Eye (tissue), 1 donor: ENCODE measurements around the gene CRACDL.
"Not testable (repeated sequence)": the region's sequence is repeated elsewhere in the genome, so short reads cannot be mapped to it uniquely, and the experiment has no call there.

Source experiments
- DNase-seq: peaks from one replicate; pipeline ENCODE4 v3.0.0-alpha.2; 2015

The CRACDL gene

DNA sequence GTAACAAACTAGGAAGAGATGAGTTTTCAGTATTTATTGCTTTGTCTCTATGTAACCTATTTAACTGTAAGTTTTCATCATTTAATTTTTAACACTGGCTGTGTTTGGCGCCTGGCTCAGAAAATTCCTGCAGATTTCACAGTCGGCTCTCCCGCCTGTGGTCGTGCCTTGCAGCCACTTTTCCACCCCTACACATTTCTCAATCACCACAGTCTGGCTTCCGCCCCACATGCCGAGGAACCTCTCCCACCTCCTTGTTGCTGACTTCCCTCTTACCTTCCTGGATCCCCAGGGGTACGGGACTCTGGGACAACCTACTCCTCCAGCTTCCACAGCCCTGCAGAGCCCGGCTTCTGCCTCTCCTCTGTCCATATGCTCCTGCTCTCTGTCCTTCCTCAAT is 163.5 kb downstream of the CRACDL start:
- no peak for DNase-seq

DNA sequence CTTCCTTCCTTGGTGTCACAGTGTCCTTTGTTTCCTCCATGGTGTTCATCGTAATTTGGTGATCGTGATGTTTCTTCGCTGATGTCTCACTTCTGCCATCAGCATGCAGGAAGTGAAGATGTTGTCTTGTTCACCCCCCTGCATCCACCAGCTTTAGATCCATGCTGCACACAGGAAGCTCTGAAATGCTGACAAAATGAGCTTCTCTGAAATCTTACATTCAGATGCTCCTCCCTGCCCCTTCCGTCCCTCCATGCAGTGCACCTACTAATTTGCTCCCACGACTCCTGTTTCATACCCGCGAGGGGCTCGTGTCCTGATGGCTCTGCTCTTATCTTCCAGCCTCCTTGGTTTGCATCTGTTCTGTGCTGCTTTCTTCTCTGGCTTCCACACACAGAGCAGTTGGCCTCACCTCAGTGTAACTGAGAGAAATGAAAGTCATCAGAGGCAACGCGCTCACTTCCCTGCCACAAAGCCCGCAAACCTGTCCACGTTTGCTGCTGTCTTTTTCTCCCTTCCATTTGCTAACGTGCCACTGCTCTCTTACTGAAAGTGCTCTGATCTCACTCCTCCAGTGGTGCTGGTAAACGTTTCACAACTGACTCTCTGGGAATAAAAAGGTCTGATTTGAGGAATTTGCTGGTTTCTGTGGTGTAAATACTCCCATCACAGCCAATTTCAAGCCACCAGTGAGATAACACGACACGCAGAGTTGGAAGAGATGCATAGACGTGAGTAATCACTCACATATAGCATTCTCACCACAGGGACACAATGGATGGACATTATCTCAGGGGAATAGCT is 164.1 kb downstream of the CRACDL start:
- no peak for DNase-seq

GRCh38 chr2:98771264-98771663 is 164.8 kb downstream of the CRACDL start:
- no peak for DNase-seq

DNA sequence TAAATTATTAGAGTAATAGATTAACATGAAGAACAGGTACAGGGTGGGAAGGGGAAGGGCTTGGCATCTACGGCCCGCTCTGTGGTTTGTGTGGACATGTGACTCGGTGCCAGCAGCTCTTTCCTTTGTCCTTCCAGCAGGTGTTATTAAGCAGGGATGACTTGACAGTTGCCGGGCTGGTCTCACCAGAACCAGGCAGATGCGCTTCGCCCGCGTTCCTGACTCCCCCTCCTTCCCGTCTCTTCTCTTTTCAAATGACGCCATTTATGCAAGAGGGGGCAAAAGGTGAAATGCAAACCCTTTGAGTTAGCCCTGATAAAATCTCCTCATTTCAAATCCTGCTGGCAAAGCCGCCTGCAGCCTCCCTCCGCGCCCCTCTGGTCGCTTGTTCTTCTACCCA is 166.2 kb downstream of the CRACDL start:
- DNase-seq: peak; percentile 31

GRCh38 chr2:98769114-98769476 is 166.9 kb downstream of the CRACDL start:
- DNase-seq: no peak

GRCh38 chr2:98768384-98769113 is 167.5 kb downstream of the CRACDL start:
- DNase-seq: no peak

GRCh38 chr2:98764499-98764898 is 171.5 kb downstream of the CRACDL start:
- DNase-seq: no peak

DNA sequence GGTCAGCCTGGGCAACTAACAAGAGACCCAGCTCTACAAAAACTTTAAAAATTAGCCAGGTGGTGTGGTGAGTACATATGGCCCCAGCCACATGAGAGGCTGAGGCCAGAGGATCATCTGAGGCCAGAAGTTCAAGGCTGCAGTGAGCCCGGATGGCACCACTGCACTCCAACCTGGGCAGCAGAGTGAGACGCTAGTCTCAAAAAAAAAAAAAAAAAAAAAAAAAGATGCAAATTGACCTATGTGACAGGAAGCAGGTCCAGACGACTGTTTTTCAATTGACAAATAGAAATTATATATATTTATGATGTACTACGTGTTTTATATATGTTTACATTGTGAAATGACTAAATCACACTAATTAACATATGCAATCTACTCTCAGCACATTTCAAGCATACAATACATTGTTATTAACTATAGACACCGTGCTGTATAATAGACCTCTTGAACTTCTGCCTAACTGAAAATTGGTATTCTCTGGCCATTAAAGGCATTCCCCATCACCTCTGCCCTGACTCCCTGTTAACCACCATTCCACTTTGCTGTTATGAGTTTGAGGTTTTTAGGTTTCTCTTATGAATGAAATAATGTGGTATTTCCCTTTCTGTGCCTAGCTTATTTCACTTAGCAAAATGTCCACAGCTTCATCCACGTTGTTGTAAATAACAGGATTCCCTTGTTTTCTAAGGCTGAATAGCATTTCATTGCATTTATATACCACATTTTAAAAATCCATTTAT is 172.6 kb downstream of the CRACDL start:
- no peak for DNase-seq

DNA sequence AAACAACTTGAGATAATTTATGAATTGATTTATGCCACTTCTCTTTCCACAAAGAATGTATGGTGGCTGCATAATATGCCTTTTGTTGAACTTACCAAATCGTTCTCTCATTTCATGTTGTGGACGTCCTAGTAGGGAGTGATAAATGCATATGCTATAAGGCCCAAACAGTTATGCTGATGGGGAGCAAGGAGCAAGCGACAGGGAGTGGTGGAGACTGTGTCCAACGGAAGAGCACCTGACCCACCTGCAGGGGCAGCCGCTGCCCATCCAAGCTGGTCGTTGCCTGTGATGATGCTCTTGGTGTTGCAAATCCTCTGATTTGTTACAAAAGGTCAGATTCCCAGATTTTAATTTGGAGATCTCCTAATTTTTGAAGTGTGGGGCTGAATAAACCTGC is 174.1 kb downstream of the CRACDL start:
- no peak for DNase-seq

DNA sequence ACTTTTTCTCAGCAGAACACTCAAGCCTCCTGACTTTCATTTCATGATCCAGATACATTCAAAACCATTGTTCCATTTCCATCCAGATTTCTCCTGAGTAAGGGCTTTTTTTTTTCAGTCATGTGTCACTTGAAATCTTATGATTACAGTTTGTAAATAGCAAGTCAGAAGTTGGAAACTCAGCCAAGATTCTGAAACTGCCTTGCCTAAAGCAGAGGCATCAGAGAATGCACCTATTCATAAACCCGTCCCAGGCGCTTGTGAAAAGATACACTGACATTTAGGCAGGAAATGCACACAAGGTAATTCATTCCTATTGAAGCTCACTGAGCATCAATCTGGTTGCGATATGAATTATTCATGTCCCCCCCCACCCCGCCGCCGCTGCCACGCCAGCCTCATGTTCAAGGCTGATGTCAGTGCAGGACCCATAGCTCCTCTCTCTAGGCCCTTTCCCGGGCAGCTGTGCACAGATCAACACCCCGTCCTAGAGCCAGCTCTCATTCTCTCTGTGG is 174.7 kb downstream of the CRACDL start:
- peak; percentile 18 for DNase-seq

DNA sequence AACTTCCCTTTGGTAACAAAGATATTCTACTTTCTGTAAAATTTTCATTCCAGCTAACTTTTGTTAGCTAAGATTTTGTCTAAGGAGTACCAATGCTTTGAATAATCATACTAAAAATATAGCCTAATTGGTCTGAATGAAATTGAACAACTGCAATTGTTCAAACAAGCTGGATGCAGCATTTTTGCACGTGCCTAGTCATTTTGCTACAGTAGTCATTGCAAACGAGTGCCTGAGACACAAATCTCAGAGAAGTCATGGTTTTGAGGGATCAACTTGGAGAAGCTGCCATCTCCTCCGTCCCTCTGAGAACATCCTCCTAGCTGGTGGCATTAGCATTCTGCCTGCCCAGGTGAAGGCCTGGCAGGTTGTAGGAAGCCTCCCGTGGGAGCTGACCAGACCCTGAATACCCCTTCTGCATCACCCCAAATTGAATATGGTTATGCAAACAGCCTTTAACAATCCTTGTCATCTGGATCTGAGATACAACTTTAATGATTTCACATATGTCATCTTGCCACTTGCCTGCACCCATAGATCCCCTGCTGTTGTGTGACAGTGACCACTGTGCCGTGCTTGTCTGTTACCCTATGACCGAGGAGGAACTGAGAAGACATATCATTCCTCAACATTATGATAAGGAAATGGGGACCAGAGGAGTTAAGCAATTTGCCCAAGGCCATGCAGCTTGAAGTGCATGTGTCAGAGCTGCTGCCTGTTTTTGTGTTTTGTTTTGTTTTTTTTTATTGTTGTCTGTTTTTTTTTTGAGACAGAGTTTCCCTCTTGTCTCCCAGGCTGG is 176.0 kb downstream of the CRACDL start:
- no peak for DNase-seq

GRCh38 chr2:98759338-98759737 is 176.7 kb downstream of the CRACDL start:
- no peak for DNase-seq

DNA sequence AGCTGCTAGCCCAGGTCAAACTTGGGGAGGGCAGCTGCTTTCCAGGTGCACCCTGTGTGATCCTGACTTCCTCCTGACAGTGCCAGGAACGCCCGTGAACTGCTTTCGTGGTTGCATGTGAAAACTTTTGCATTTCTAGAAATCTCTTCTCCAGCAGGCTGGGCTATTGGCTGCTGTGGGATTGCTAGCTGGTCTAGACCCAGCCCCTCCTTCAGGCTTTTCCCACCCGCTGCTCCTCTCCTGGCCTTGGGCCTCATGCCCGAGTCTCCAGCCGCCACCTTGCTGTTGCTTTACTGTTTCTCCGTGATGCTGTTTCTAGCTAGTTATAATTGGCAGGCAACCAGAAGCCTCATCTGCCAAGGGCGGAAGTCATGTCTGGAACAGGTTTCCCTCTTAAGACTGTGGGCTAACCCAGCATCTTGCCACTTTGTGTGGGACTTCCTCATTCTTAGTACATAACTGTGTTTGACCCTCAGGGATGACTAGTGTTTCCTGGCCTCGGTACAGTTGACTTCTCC is 178.1 kb downstream of the CRACDL start:
- DNase-seq: no peak

- DNase-seq: no peak
These were observed 182.2 kb downstream of the CRACDL start for GRCh38 chr2:98753801-98754200.

- DNase-seq: not testable (repeated sequence)
These were observed 183.3 kb downstream of the CRACDL start for GRCh38 chr2:98752711-98753110.

- no peak for DNase-seq
These were observed 184.3 kb downstream of the CRACDL start for GRCh38 chr2:98751748-98752147.

DNA sequence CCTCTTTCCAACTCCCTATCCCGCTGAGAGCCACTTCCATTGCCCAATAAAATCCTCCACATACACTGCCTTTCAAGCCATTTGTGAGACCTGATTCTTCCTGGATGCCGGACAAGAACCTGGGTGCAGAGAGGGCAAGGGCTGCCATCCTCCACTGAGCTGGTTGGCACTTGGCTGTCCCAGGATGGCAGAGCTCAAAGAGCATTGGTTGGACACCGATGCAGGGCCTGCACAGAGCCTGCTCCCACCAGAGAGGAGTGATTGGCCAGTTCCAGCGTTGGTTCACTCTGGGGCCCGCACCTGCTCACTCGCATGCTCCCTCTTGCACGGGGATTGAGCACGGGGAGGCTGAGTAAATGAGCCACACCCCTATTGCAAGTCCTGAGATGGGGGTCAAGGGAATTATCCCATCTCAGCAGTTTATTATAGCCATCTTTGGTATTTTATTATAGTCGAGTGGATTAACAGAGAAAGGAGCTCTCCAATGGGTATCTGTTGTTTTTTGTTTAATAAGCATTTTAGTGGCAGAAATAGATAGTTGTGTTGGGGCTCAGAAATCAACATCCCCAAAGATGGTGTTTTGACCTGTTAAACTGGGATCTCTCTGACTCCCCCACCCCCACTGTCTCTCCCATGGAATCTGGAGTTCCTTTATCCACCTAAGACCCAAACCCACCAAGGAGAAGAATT is 185.3 kb downstream of the CRACDL start:
- no peak for DNase-seq

- DNase-seq: peak; percentile 58
These were observed 187.0 kb downstream of the CRACDL start for GRCh38 chr2:98749066-98749450.

DNA sequence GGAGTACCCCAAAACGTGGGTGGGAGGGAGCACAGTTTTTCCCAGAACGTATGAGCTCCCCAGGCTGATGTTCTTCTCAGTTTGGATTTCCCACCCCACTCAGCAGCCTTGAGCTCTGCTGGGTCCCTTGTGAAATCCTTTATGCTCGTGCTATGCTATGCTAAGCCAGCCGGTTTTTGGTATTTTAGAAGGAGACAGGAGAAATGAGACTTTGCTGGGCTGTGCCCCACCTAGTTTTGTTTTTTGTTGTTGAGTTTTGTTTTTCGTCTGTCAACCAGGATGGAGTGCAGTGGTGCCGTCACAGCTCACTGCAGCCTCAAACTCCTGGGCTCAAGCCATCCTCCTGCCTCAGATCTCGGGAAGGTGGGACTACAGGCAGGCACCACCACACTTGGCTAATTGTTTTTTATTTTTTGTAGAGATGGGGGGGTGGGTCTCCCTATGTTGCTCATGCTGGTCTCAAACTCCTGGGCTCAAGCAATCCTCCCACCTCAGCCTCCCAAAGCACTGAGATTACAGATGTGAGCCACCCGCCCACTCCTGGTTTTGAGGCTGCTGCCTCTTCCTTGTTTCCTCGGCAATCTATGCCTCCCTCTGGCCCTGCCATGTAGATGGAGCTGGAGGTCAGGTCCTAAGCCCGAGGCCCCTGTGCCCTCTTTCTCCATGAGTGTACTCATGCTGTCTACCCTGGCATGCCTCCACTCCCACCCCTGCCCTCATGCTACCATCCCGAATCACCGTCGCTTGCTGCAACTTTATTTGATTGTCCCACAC is 187.5 kb downstream of the CRACDL start:
- DNase-seq: no peak

DNA sequence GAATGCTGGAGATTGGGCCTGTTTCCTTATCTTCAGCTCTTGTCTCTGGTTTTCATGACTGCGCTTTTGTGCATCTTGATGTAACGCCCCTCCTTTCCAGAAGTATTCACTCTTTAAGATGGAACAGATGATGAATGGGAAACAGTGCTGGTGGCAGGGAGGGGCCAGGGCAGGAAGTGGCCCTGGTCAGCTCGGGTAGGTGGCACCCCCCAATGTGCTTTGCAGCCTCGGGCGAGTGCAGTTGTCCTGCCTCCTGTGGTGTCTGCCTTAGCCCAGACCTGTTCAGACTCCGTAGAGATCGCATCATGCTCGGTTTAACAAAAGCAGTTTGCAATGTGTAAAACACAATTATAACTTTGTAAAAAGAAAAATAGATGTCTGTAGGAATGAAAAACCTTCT is 188.1 kb downstream of the CRACDL start:
- no peak for DNase-seq

DNA sequence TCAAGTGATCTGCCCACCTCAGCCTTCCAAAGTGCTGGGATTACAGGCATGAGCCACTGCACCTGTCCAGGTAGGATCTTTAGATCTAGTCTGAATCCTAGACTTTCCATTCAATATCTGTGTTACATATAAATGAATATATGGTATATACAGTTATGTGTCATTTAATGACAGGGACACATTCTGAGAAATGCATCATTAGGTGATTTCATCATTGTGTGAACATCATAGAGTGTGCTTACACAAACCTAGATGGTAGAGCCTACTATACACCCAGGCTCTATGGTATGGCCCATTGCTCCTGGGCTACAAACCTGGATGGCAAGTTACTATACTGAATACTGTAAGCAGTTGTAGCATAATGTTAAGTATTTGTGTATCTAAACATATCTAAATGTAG is 189.6 kb downstream of the CRACDL start:
- no peak for DNase-seq
